Ishikawa (cell line): ENCODE results near the gene PPP1R12C.

Experiments
- CEBPB ChIP-seq: IDR thresholded peaks from 2 replicates; pipeline ENCODE4 v1.6.1; 2012
- CREB1 ChIP-seq: IDR thresholded peaks from 2 replicates; pipeline ENCODE4 v1.6.1; 2012; ENCODE audit warnings: low read depth
- EGR1 ChIP-seq: IDR thresholded peaks from 2 replicates; pipeline ENCODE4 v1.6.1; 2012
- EP300 ChIP-seq: IDR thresholded peaks from 2 replicates; pipeline ENCODE4 v1.6.1; 2012; ENCODE audit warnings: borderline replicate concordance
- FOXM1 ChIP-seq: IDR thresholded peaks from 2 replicates; pipeline ENCODE4 v1.6.1; 2012; ENCODE audit warnings: low read depth, borderline replicate concordance
- NFIC ChIP-seq: IDR thresholded peaks from 2 replicates; pipeline ENCODE4 v1.6.1; 2012
- RAD21 ChIP-seq: IDR thresholded peaks from 2 replicates; pipeline ENCODE4 v1.6.1; 2012; ENCODE audit warnings: low read depth
- TAF1 ChIP-seq: IDR thresholded peaks from 2 replicates; pipeline ENCODE4 v1.6.1; 2012; ENCODE audit warnings: low read depth, mild to moderate bottlenecking
- TCF12 ChIP-seq: IDR thresholded peaks from 2 replicates; pipeline ENCODE4 v1.6.1; 2012; ENCODE audit warnings: low read depth
- TEAD4 ChIP-seq: IDR thresholded peaks from 2 replicates; pipeline ENCODE4 v1.6.1; 2012
- YY1 ChIP-seq: IDR thresholded peaks from 2 replicates; pipeline ENCODE4 v1.6.1; 2012; ENCODE audit warnings: low read depth
- ZBTB7A ChIP-seq: IDR thresholded peaks from 2 replicates; pipeline ENCODE4 v1.6.1; 2012; ENCODE audit warnings: low read depth
- TF ChIP-seq, protein P1 (sequence below): IDR thresholded peaks from 2 replicates; pipeline ENCODE4 v1.6.1; 2012
- TF ChIP-seq, protein P2 (sequence below): IDR thresholded peaks from 2 replicates; pipeline ENCODE4 v1.6.1; 2012
- TF ChIP-seq, protein P3 (sequence below): IDR thresholded peaks from 2 replicates; pipeline ENCODE4 v1.6.1; 2012; ENCODE audit warnings: low read depth, mild to moderate bottlenecking

The PPP1R12C gene

DNA sequence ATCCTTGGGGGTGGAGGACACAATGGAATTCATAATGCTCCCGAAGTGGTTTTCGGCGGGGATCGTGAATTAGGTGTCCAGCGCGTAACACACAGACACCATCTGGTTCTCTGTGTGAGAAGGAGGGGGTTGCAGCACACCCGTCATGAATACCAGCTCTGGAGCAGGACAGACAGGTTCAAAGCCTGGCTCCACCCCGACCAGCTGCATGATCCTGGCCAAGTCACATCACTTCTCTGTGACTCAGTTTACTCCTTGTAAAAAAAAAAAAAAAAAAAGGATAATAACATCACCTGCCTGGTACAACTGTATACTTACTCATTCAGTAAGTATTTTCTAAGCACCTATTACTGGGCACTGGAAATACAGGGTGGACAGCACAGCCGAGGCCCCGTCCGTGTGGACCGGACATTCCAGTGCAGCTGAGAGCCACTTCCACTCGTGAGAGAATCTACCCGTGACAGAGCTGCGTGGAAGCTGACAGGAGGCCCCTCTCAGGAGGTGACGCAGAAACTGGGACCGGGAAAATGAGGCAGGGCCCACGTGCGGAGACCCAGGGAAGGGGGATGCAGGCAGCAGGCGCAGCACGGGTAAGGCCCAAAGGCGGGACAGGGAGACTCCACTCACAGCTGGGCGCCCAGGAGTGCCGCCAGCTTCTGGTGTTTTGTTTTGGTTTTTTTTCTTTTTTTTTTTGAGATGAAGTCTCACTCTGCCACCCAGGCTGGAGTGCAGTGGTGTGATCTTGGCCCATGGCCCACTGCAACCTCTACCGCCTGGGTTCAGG lies 66.5 kb downstream of the PPP1R12C start:
- TF ChIP-seq FOXM1 (no peak), YY1 (no peak), CEBPB (no peak), CREB1 (no peak), EGR1 (no peak), TCF12 (no peak)
- TF ChIP-seq, protein P1, sequence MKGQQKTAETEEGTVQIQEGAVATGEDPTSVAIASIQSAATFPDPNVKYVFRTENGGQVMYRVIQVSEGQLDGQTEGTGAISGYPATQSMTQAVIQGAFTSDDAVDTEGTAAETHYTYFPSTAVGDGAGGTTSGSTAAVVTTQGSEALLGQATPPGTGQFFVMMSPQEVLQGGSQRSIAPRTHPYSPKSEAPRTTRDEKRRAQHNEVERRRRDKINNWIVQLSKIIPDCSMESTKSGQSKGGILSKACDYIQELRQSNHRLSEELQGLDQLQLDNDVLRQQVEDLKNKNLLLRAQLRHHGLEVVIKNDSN = no peak

DNA sequence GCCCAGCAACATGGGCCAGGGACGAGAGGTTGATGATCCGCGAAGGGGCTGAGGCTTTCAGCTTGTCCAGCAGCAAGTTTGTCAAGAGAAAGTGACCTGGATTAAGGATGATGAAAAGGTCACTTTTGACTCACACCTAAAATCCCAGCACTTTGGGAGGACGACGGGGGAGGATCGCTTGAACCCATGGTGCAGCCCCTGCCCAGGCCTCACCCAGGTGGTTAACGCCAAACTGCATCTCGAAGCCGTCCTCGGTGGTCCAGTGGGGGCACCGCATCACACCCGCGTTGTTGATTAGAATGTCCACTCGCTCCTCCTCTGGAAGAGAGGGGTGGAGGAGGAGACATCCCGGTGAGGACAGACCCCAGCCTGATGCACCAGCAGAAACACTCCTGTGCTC lies 69.0 kb downstream of the PPP1R12C start:
- TF ChIP-seq EGR1 (no peak), TCF12 (no peak), TEAD4 (no peak)

DNA sequence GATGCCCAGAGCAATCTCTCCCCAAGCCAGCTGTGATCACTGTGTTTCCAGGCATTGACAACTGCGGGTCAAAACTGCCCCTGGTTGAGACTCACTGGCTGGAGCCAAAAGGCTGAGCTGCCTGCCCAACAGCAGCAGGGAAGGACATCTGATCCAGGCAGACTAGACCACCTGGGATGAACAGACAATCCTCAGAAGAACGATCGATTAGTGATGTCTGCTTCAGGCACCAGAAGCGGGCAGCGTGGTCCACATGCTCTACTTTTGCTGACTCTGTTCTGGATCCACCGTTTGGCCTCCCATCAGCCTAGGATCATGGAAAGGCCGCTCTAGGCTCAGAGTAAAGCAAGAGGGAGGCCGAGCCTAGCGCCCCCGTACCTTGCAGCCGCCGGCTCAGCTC lies 69.5 kb downstream of the PPP1R12C start:
- no peak for TF ChIP-seq YY1
- TF ChIP-seq, protein P2, sequence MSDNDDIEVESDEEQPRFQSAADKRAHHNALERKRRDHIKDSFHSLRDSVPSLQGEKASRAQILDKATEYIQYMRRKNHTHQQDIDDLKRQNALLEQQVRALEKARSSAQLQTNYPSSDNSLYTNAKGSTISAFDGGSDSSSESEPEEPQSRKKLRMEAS = no peak
- no peak for TF ChIP-seq EGR1
- TF ChIP-seq EP300 = no peak
- TF ChIP-seq, protein P3, sequence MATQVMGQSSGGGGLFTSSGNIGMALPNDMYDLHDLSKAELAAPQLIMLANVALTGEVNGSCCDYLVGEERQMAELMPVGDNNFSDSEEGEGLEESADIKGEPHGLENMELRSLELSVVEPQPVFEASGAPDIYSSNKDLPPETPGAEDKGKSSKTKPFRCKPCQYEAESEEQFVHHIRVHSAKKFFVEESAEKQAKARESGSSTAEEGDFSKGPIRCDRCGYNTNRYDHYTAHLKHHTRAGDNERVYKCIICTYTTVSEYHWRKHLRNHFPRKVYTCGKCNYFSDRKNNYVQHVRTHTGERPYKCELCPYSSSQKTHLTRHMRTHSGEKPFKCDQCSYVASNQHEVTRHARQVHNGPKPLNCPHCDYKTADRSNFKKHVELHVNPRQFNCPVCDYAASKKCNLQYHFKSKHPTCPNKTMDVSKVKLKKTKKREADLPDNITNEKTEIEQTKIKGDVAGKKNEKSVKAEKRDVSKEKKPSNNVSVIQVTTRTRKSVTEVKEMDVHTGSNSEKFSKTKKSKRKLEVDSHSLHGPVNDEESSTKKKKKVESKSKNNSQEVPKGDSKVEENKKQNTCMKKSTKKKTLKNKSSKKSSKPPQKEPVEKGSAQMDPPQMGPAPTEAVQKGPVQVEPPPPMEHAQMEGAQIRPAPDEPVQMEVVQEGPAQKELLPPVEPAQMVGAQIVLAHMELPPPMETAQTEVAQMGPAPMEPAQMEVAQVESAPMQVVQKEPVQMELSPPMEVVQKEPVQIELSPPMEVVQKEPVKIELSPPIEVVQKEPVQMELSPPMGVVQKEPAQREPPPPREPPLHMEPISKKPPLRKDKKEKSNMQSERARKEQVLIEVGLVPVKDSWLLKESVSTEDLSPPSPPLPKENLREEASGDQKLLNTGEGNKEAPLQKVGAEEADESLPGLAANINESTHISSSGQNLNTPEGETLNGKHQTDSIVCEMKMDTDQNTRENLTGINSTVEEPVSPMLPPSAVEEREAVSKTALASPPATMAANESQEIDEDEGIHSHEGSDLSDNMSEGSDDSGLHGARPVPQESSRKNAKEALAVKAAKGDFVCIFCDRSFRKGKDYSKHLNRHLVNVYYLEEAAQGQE = no peak
- no peak for TF ChIP-seq NFIC
- TF ChIP-seq FOXM1 = no peak
- no peak for TF ChIP-seq TCF12
- no peak for TF ChIP-seq CEBPB
- no peak for TF ChIP-seq RAD21
- TF ChIP-seq, protein P1 = no peak
- no peak for TF ChIP-seq CREB1
- TF ChIP-seq TAF1 = no peak
- no peak for TF ChIP-seq TEAD4
- TF ChIP-seq ZBTB7A = no peak

DNA sequence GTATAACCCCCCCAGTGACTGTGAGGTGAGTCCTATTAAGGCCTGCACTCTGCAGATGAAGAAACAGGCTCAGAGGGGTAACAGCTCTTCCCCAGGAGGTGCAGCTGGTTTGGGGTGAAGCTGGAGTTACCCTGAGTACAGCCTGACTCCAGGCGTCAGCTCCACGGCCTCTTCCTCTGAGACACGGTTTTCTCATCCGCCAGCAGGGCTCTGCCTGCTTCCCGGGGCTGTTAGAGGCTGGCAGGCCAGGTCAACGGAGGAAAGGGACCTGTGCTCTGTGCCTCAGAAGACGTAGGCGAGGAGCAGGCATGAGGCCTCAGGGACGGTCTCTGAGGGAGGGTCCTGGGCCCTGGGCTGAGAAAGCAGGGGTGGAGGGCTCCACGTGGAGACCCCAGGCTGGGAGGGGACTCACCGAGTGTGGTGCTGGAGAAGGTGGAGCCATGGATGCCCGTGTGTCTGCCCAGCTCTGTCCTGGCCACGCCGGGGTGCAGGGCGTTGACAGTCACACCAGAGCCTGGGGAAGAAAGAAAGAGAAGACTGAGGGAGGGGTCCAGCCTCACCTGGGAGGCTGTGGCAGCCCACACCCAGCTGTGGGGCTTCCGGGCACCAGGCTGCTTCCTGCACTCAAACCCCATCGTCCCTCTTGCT lies 70.3 kb downstream of the PPP1R12C start:
- TF ChIP-seq NFIC = no peak
- TF ChIP-seq FOXM1 = no peak
- TF ChIP-seq, protein P3 = no peak
- no peak for TF ChIP-seq RAD21
- TF ChIP-seq CEBPB = no peak
- no peak for TF ChIP-seq TAF1
- TF ChIP-seq EGR1 = no peak
- TF ChIP-seq, protein P1 = no peak
- TF ChIP-seq TEAD4 = no peak
- no peak for TF ChIP-seq EP300
- TF ChIP-seq, protein P2 = no peak
- no peak for TF ChIP-seq CREB1
- TF ChIP-seq ZBTB7A = no peak
- no peak for TF ChIP-seq TCF12
- no peak for TF ChIP-seq YY1

DNA sequence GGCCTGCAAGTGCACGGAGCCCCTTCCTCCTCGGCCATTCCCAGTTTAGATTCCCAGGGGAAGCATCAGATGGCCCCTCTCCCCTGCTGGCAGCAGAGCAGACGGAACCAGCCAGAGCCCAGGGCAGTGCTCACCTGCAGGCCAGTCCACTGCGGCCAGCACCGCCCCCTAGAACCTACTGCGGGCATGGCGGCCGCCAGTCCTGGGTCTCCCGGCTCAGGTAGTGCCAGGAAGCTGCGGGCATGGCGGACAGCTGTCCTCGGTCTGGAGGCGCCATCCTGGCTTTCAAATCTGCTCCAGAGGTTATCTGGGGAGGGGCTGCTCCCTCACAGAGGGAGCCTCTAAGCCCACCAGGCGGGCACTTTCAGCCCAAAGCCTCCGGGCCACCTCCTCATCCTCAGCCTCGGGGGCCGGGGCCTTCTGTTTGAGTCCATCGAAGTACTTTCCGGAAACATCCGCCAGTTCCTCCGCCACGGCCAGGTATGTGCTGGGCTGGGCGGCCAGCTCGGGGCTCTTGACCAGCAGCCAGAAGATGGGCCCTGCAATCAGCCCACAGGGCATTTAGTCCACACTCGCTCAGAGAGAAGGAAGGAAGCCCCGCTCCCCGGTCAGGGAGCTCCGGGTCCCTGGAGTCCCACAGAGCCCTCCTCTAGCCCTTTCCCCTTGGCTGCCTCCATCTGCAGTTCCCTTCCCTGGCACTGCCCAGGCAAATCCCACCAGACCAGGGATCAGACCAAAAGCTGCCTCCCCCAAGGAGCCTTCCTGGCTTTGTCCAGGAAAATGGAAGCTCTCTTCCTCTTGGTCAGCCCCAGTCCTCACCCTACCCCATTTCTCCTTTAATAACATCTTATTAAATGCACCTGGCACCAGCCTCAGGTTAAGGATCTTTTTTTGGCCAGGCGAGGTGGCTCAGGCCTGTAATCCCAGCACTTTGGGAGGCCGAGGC lies 72.4 kb downstream of the PPP1R12C start:
- TF ChIP-seq, protein P3 = no peak
- TF ChIP-seq TAF1 (no peak), CREB1 (no peak), RAD21 (no peak), TCF12 (no peak)
